Measurements from ENCODE around the gene ZNF740.
"Not testable (repeated sequence)": the region's sequence is repeated elsewhere in the genome, so short reads cannot be mapped to it uniquely, and the experiment has no call there.

The ZNF740 gene

GRCh38 chr12:53173085-53173715, 7.3 kb upstream of the ZNF740 start:
- TF ChIP-seq CTCF (IDR thresholded peaks at IDR 0.05), result no peak
- peak; percentile 61 for DNase-seq (ENCODE audit: low spot score)
- H3K27ac ChIP-seq, result no peak overlapping the region
- H3K4me3 ChIP-seq, result no peak overlapping the region

GRCh38 chr12:53174881-53175491, 5.5 kb upstream of the ZNF740 start:
- Histone ChIP-seq H3K4me3 (no peak overlapping the region), H3K27ac (no peak overlapping the region)
- TF ChIP-seq CTCF (IDR thresholded peaks at IDR 0.05), result no peak
- DNase-seq (ENCODE audit: low spot score), result peak; percentile 67

- no peak overlapping the region for H3K4me3 ChIP-seq
- DNase-seq (ENCODE audit: low spot score), result no peak
- H3K27ac ChIP-seq, result no peak overlapping the region
- no peak for TF ChIP-seq CTCF (IDR thresholded peaks at IDR 0.05)
Observed at GRCh38 chr12:53176750-53177149, 3.8 kb upstream of the ZNF740 start.

GRCh38 chr12:53177447-53177846, 3.1 kb upstream of the ZNF740 start:
- not testable (repeated sequence) for H3K4me3 ChIP-seq, H3K27ac ChIP-seq
- DNase-seq (ENCODE audit: low spot score), result peak; percentile 43

- not testable (repeated sequence) for H3K27ac ChIP-seq, H3K4me3 ChIP-seq
- DNase-seq (ENCODE audit: low spot score), result peak; percentile 12
Observed at GRCh38 chr12:53178803-53179202, 1.7 kb upstream of the ZNF740 start.

- Histone ChIP-seq H3K4me3 (peak overlapping the region; percentile 88), H3K27ac (peak overlapping the region; percentile 83 to 97)
- TF ChIP-seq CTCF (IDR thresholded peaks at IDR 0.05), result no peak
- DNase-seq (ENCODE audit: low spot score), result no peak
Observed at GRCh38 chr12:53179687-53180219, 769 bp upstream of the ZNF740 start.

GRCh38 chr12:53180931-53181645, 566 bp downstream of the ZNF740 start:
- Histone ChIP-seq H3K4me3 (peak overlapping the region; percentile 88), H3K27ac (peak overlapping the region; percentile 83 to 97)
- DNase-seq (ENCODE audit: low spot score), result peak; percentile 80
- no peak for TF ChIP-seq CTCF (IDR thresholded peaks at IDR 0.05)

- no peak for TF ChIP-seq CTCF (IDR thresholded peaks at IDR 0.05)
- peak; percentile 35 for DNase-seq (ENCODE audit: low spot score)
- Histone ChIP-seq H3K27ac (peak overlapping the region in 1 of 2 donors; percentile 83), H3K4me3 (peak overlapping the region; percentile 88)
Observed at GRCh38 chr12:53181935-53182334, 1.4 kb downstream of the ZNF740 start.
